CD4-positive, alpha-beta memory T cell (primary cell): Measurements from ENCODE around the gene ACCS. TPM values are rescaled to one million over a fixed set of nuclear protein-coding genes. Genes with fewer than 3 reads are reported as not detected.

Experiments used
- CTCF ChIA-PET: fragments of 350-600 bp; sonication (Branson Sonifier 250); formaldehyde crosslinking; loops from one replicate; lab custom pipeline; 2021; ENCODE audit warnings: inconsistent platforms; ENCODE audit not compliant: partially characterized antibody; lab: Charles Lee
- POLR2A ChIA-PET: fragments of 350-600 bp; sonication (Branson Sonifier 250); formaldehyde crosslinking; loops from one replicate; lab custom pipeline; 2021; ENCODE audit not compliant: partially characterized antibody; lab: Charles Lee
- DNase-seq, 5 donors: peaks; one replicate each; pipeline versions ENCODE4 v3.0.0 to v3.0.0-alpha.2; 2020 to 2022; ENCODE audit warnings: mixed read lengths in 1 of 5
- H3K27ac ChIP-seq: one replicate; pipeline ENCODE4 v1.7.0; 2013; ENCODE audit warnings: low read depth, low read length
- H3K27me3 ChIP-seq: 2 replicates; pipeline ENCODE4 v1.7.0; 2013; ENCODE audit warnings: mild to moderate bottlenecking, low read length, moderate library complexity; ENCODE audit not compliant: insufficient read depth
- H3K36me3 ChIP-seq: 2 replicates; pipeline ENCODE4 v1.7.0; 2013; ENCODE audit warnings: mild to moderate bottlenecking, low read length, moderate library complexity; ENCODE audit not compliant: insufficient read depth
- H3K4me1 ChIP-seq: 2 replicates; pipeline ENCODE4 v1.7.0; 2013; ENCODE audit warnings: mild to moderate bottlenecking, low read length, moderate library complexity; ENCODE audit not compliant: insufficient read depth
- H3K4me3 ChIP-seq, 2 donors: one replicate each; pipeline ENCODE4 v1.7.0; 2013; ENCODE audit warnings: low read length in 2 of 2, mild to moderate bottlenecking in 1 of 2
- H3K9me3 ChIP-seq, 2 donors: one replicate each; pipeline ENCODE4 v1.7.0; 2013; ENCODE audit warnings: low read length in 2 of 2, control low read depth in 1 of 2; ENCODE audit not compliant: control insufficient read depth in 1 of 2
- H3K27ac Mint-ChIP-seq, 7 donors: one replicate each; pipeline ENCODE4 v1.8.0; 2020 to 2021; ENCODE audit warnings: mixed read lengths in 7 of 7, mild to moderate bottlenecking in 6 of 7, inconsistent platforms in 3 of 7, moderate library complexity in 3 of 7
- H3K27me3 Mint-ChIP-seq, 2 donors: one replicate each; pipeline ENCODE4 v1.8.0; 2020 to 2021; ENCODE audit warnings: mixed read lengths in 2 of 2
- H3K36me3 Mint-ChIP-seq, 2 donors: one replicate each; pipeline ENCODE4 v1.8.0; 2020 to 2021; ENCODE audit warnings: mixed read lengths in 2 of 2, inconsistent platforms in 1 of 2, mild to moderate bottlenecking in 1 of 2
- H3K4me1 Mint-ChIP-seq, 4 donors: one replicate each; pipeline ENCODE4 v1.8.0; 2020 to 2021; ENCODE audit warnings: mixed read lengths in 4 of 4, mild to moderate bottlenecking in 1 of 4
- H3K4me3 Mint-ChIP-seq, 8 donors: one replicate each; pipeline ENCODE4 v1.8.0; 2020 to 2021; ENCODE audit warnings: mixed read lengths in 8 of 8, mild to moderate bottlenecking in 7 of 8, moderate library complexity in 6 of 8, inconsistent platforms in 3 of 8
- H3K9me3 Mint-ChIP-seq, 8 donors: one replicate each; pipeline ENCODE4 v1.8.0; 2020 to 2021; ENCODE audit warnings: mixed read lengths in 8 of 8, mild to moderate bottlenecking in 5 of 8, inconsistent platforms in 3 of 8, moderate library complexity in 1 of 8
- intact Hi-C: fragments of 100-400 bp; cut with micrococcal nuclease; formaldehyde crosslinking; loops from one replicate; pipeline ENCODE4 v1.15.1; 2023
- polyA plus RNA-seq, 2 donors: library from polyadenylated mRNA; unstranded; fragments of 300-500 nt; fragmentation: Illumina TruSeq; gene quantifications; one replicate each; pipeline ENCODE4 v1.2.3, GENCODE V29; 2021
- total RNA-seq, 2 experiments: library from RNA; stranded (reverse); gene quantifications; one replicate each; pipeline ENCODE4 v1.2.3, GENCODE V29; 2021

The ACCS gene
- total and polyA plus RNA-seq, 4 experiments from 2014 or later = 1.6 to 78.9 (median 40.1) TPM

- Histone ChIP-seq H3K4me3 (no peak overlapping the region), H3K9me3 (no peaks in the 10 kb centered on the region), H3K27ac (no peak overlapping the region), H3K27me3 (no peaks in the 10 kb centered on the region), H3K4me1 (peaks cover 4% of the 10 kb centered on the region), H3K36me3 (peaks cover 34% of the 10 kb centered on the region)
- ChIA-PET POLR2A (no interaction called here), CTCF (no interaction called here)
- H3K4me3 Mint-ChIP-seq = no peak overlapping the region
- no peak for DNase-seq
- H3K9me3 Mint-ChIP-seq = no peaks in the 10 kb centered on the region
- no peaks in the 10 kb centered on the region for H3K27me3 Mint-ChIP-seq
- H3K36me3 Mint-ChIP-seq = peaks cover 64 to 73% of the 10 kb centered on the region in 2 donors
- intact Hi-C loops = no loop called here
- H3K4me1 Mint-ChIP-seq = peaks cover 6 to 10% (median 7%) of the 10 kb centered on the region in 4 donors
- no peak overlapping the region for H3K27ac Mint-ChIP-seq
These were observed 46.9 kb downstream of the ACCS start for GRCh38 chr11:44113018-44113417.

GRCh38 chr11:44113572-44113971 is 47.5 kb downstream of the ACCS start:
- H3K9me3 Mint-ChIP-seq = no peaks in the 10 kb centered on the region
- Histone ChIP-seq H3K4me3 (no peak overlapping the region), H3K9me3 (no peaks in the 10 kb centered on the region), H3K4me1 (peaks cover 4% of the 10 kb centered on the region), H3K27ac (no peak overlapping the region), H3K27me3 (no peaks in the 10 kb centered on the region), H3K36me3 (peaks cover 30% of the 10 kb centered on the region)
- peak overlapping the region in 1 of 7 donors; percentile 68 for H3K27ac Mint-ChIP-seq
- peaks cover 6 to 10% (median 7%) of the 10 kb centered on the region in 4 donors for H3K4me1 Mint-ChIP-seq
- no peaks in the 10 kb centered on the region for H3K27me3 Mint-ChIP-seq
- ChIA-PET CTCF (no interaction called here), POLR2A (no interaction called here)
- peaks cover 66 to 74% of the 10 kb centered on the region in 2 donors for H3K36me3 Mint-ChIP-seq
- DNase-seq = no peak
- intact Hi-C loops = no loop called here
- H3K4me3 Mint-ChIP-seq = no peak overlapping the region

- H3K4me1 Mint-ChIP-seq = peaks cover 0 to 3% (median under 1%) of the 10 kb centered on the region in 4 donors
- no peak overlapping the region for H3K27ac ChIP-seq
- no peaks in the 10 kb centered on the region for H3K27me3 Mint-ChIP-seq
- H3K9me3 Mint-ChIP-seq = no peaks in the 10 kb centered on the region
- H3K36me3 ChIP-seq = peaks cover 24% of the 10 kb centered on the region
- H3K4me1 ChIP-seq = no peaks in the 10 kb centered on the region
- intact Hi-C loops = no loop called here
- no peak for DNase-seq
- ChIA-PET CTCF (interaction anchor here (1.4 to 1.5 kb wide), 2 partner anchors 11 to 17 kb away, joined by 4 to 5 read pairs; no protein-coding TSS in a partner anchor), POLR2A (no interaction called here)
- H3K4me3 Mint-ChIP-seq = no peak overlapping the region
- no peak overlapping the region for H3K4me3 ChIP-seq
- H3K27ac Mint-ChIP-seq = peak overlapping the region in 1 of 7 donors; percentile 59
- H3K9me3 ChIP-seq = no peaks in the 10 kb centered on the region
- peaks cover 78 to 83% of the 10 kb centered on the region in 2 donors for H3K36me3 Mint-ChIP-seq
- H3K27me3 ChIP-seq = no peaks in the 10 kb centered on the region
These were observed 50.3 kb downstream of the ACCS start for GRCh38 chr11:44116234-44116830.

GRCh38 chr11:44120169-44120568 is 54.1 kb downstream of the ACCS start:
- Mint-ChIP-seq H3K27ac (peak overlapping the region in 1 of 7 donors; percentile 22), H3K9me3 (no peaks in the 10 kb centered on the region), H3K4me3 (no peak overlapping the region), H3K4me1 (peaks cover 0 to 3% (median 0%) of the 10 kb centered on the region in 4 donors), H3K27me3 (no peaks in the 10 kb centered on the region), H3K36me3 (peaks cover 67 to 83% of the 10 kb centered on the region in 2 donors)
- POLR2A ChIA-PET = no interaction called here
- Histone ChIP-seq H3K27ac (no peak overlapping the region), H3K9me3 (no peaks in the 10 kb centered on the region), H3K4me3 (no peak overlapping the region), H3K36me3 (peaks cover 17% of the 10 kb centered on the region), H3K4me1 (no peaks in the 10 kb centered on the region), H3K27me3 (no peaks in the 10 kb centered on the region)
- intact Hi-C loops = no loop called here
- DNase-seq = no peak
- CTCF ChIA-PET = interaction anchor here (0.8 kb wide), 1 partner anchor 11 kb away, joined by 3 read pairs; no protein-coding TSS in a partner anchor

- no peak for DNase-seq
- no peaks in the 10 kb centered on the region for H3K9me3 ChIP-seq
- H3K27ac ChIP-seq = no peak overlapping the region
- Mint-ChIP-seq H3K36me3 (peaks cover 79 to 89% of the 10 kb centered on the region in 2 donors), H3K27ac (no peak overlapping the region), H3K4me1 (no peaks in the 10 kb centered on the region), H3K4me3 (no peak overlapping the region), H3K9me3 (no peaks in the 10 kb centered on the region), H3K27me3 (no peaks in the 10 kb centered on the region)
- ChIA-PET POLR2A (no interaction called here), CTCF (interaction anchor here (0.8 kb wide), 1 partner anchor 397 kb away, joined by 3 read pairs; no protein-coding TSS in a partner anchor)
- H3K36me3 ChIP-seq = peaks cover 57% of the 10 kb centered on the region
- H3K4me3 ChIP-seq = no peak overlapping the region
- intact Hi-C loops = no loop called here
- no peaks in the 10 kb centered on the region for H3K4me1 ChIP-seq
- no peaks in the 10 kb centered on the region for H3K27me3 ChIP-seq
These were observed 59.5 kb downstream of the ACCS start for GRCh38 chr11:44125598-44125997.

GRCh38 chr11:44126304-44126703 is 60.2 kb downstream of the ACCS start:
- Mint-ChIP-seq H3K4me1 (no peaks in the 10 kb centered on the region), H3K27ac (peak overlapping the region in 1 of 7 donors; percentile 13), H3K36me3 (peaks cover 78 to 87% of the 10 kb centered on the region in 2 donors), H3K4me3 (no peak overlapping the region), H3K9me3 (no peaks in the 10 kb centered on the region), H3K27me3 (no peaks in the 10 kb centered on the region)
- H3K27ac ChIP-seq = no peak overlapping the region
- CTCF ChIA-PET = interaction anchor here (0.8 kb wide), 1 partner anchor 397 kb away, joined by 3 read pairs; no protein-coding TSS in a partner anchor
- no peak overlapping the region for H3K4me3 ChIP-seq
- intact Hi-C loops = no loop called here
- POLR2A ChIA-PET = no interaction called here
- H3K9me3 ChIP-seq = no peaks in the 10 kb centered on the region
- H3K36me3 ChIP-seq = peaks cover 57% of the 10 kb centered on the region
- no peaks in the 10 kb centered on the region for H3K4me1 ChIP-seq
- no peak for DNase-seq
- no peaks in the 10 kb centered on the region for H3K27me3 ChIP-seq

GRCh38 chr11:44127130-44127529 is 61.1 kb downstream of the ACCS start:
- Histone ChIP-seq H3K27ac (no peak overlapping the region), H3K36me3 (peaks cover 57% of the 10 kb centered on the region), H3K9me3 (no peaks in the 10 kb centered on the region), H3K27me3 (no peaks in the 10 kb centered on the region), H3K4me3 (no peak overlapping the region), H3K4me1 (no peaks in the 10 kb centered on the region)
- POLR2A ChIA-PET = no interaction called here
- CTCF ChIA-PET = no interaction called here
- intact Hi-C loops = no loop called here
- Mint-ChIP-seq H3K27me3 (no peaks in the 10 kb centered on the region), H3K4me1 (no peaks in the 10 kb centered on the region), H3K4me3 (no peak overlapping the region), H3K27ac (no peak overlapping the region), H3K36me3 (peaks cover 74 to 81% of the 10 kb centered on the region in 2 donors), H3K9me3 (no peaks in the 10 kb centered on the region)
- DNase-seq = no peak
